HG03521 (cell line): ENCODE results near the gene SPACA6.
"Not testable (repeated sequence)": the region's sequence is repeated elsewhere in the genome, so short reads cannot be mapped to it uniquely, and the experiment has no call there.

Source experiments
- ATAC-seq: cut with Tn5 transposase; IDR thresholded peaks from one replicate; pipeline ENCODE4 v1.9.1; 2021; ENCODE audit warnings: mild to moderate bottlenecking, moderate library complexity; ENCODE audit not compliant: unreplicated experiment

The SPACA6 gene

GRCh38 chr19:51733742-51734522 lies 40.8 kb downstream of the SPACA6 start:
- no peak for ATAC-seq

- no peak for ATAC-seq
Observed at GRCh38 chr19:51735759-51736449, 42.8 kb downstream of the SPACA6 start.

GRCh38 chr19:51737389-51737788 lies 44.3 kb downstream of the SPACA6 start:
- ATAC-seq = no peak

- ATAC-seq = no peak
Observed at GRCh38 chr19:51737924-51738323, 44.8 kb downstream of the SPACA6 start.

- ATAC-seq = not testable (repeated sequence)
Observed at GRCh38 chr19:51738523-51738922, 45.4 kb downstream of the SPACA6 start.

- ATAC-seq = no peak
Observed at GRCh38 chr19:51739466-51740213, 46.5 kb downstream of the SPACA6 start.

GRCh38 chr19:51740356-51740755 lies 47.2 kb downstream of the SPACA6 start:
- no peak for ATAC-seq

GRCh38 chr19:51742789-51743188 lies 49.7 kb downstream of the SPACA6 start:
- ATAC-seq = no peak

- ATAC-seq = no peak
Observed at GRCh38 chr19:51743405-51743804, 50.3 kb downstream of the SPACA6 start.

GRCh38 chr19:51746731-51747130 lies 53.6 kb downstream of the SPACA6 start:
- no peak for ATAC-seq

- no peak for ATAC-seq
Observed at GRCh38 chr19:51749979-51750378, 56.8 kb downstream of the SPACA6 start.

- ATAC-seq = no peak
Observed at GRCh38 chr19:51750400-51751094, 57.4 kb downstream of the SPACA6 start.

GRCh38 chr19:51751655-51752054 lies 58.5 kb downstream of the SPACA6 start, which contains the start of gene FPR1:
Gene FPR1, minus strand, starts transcription at chr19:51751878. Its CDS starts 4,884 bp downstream, at chr19:51746994.
- ATAC-seq = no peak

- ATAC-seq = no peak
Observed at GRCh38 chr19:51754109-51754508, 61.0 kb downstream of the SPACA6 start.

GRCh38 chr19:51754770-51755169 lies 61.6 kb downstream of the SPACA6 start:
- no peak for ATAC-seq
